ENCODE data around the gene CXCL8. TPM values are rescaled to one million over a fixed set of nuclear protein-coding genes. Genes with fewer than 3 reads are reported as not detected.

The CXCL8 gene
- total and polyA plus RNA-seq, 2 experiments from 2014 or later = 15.5 to 20.0 TPM

DNA sequence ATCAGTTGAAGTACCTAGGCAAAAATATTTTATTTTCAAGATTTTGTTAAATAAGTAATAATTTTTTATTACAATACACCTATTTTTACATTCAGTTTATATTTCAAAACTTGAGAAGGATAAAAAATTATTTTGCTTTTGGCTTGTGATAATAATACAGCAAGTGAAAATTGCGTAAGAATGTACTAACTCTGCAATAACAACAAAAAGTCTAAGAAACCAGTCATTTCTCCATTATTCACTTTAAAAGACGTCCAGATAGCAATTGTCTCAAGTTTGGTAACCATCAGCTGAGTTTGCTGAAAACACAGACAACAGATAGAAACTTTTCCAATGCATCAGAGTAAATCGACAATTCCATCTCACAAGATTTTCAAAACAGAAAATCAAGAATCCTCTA, 12.1 kb downstream of the CXCL8 start:
- H3K9ac ChIP-seq = no peak overlapping the region
- no peak for TF ChIP-seq EZH2phosphoT487 (IDR thresholded peaks at IDR 0.05; ENCODE audit: insufficient read depth, low read depth)
- TF ChIP-seq EZH2 (IDR thresholded peaks at IDR 0.05; ENCODE audit: insufficient read depth, poor library complexity, severe bottlenecking) = no peak
- 78 to 79% methylated on average over 3 of the region's 3 CpGs for WGBS, 2 experiments (ENCODE audit: low coverage in 1 of 2, low lambda C conversion rate in 2 of 2, missing lambda C conversion rate in 2 of 2)
- H3K27me3 ChIP-seq (replicated peaks; ENCODE audit: insufficient read depth) = no peaks in the 10 kb centered on the region
- in situ Hi-C loops (cut with MboI) = no loop called here
- no peak overlapping the region for H3K4me2 ChIP-seq (ENCODE audit: unreplicated experiment)
- no peaks in the 10 kb centered on the region for H3K9me3 ChIP-seq (ENCODE audit: low read depth)
- H3K4me3 ChIP-seq = no peak overlapping the region
- no peaks in the 10 kb centered on the region for H4K20me1 ChIP-seq (ENCODE audit: insufficient read depth)
- H3K36me3 ChIP-seq (ENCODE audit: low read depth) = no peaks in the 10 kb centered on the region
- no peak overlapping the region for H2AFZ ChIP-seq
- no peaks in the 10 kb centered on the region for H3K9me2 ChIP-seq (ENCODE audit: insufficient read depth)
- no peak overlapping the region for H3K27ac ChIP-seq
- H3F3A ChIP-seq (ENCODE audit: insufficient read depth) = no peaks in the 10 kb centered on the region
- DNase-seq = no peak
- no peaks in the 10 kb centered on the region for H3K79me2 ChIP-seq (ENCODE audit: insufficient read depth)
- no peaks in the 10 kb centered on the region for H3K4me1 ChIP-seq (ENCODE audit: insufficient read depth)

DNA sequence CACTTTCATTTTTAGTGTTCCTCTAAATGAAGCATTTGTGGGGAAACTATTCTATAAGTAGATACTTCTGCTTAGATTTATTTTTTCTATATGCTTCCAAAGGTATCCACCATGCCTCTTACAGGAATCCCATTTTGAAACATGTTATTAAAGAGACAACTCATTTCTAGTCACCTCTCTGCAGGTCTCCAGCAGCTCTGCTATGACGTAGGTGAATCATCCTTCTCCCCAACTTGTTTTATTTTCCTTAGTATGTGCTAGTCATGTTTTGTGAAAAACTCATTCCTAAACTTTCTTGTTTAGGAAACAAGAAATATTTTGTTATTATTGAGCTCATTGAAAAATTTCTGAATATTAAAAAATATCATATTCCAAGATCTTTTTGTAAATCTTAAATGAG, 12.8 kb downstream of the CXCL8 start:
- Histone ChIP-seq H3K27me3 (replicated peaks; ENCODE audit: insufficient read depth) (no peaks in the 10 kb centered on the region), H3K9me3 (ENCODE audit: low read depth) (no peaks in the 10 kb centered on the region), H3K79me2 (ENCODE audit: insufficient read depth) (no peaks in the 10 kb centered on the region), H4K20me1 (ENCODE audit: insufficient read depth) (no peaks in the 10 kb centered on the region), H3K4me2 (ENCODE audit: unreplicated experiment) (no peak overlapping the region), H2AFZ (no peak overlapping the region), H3K4me3 (no peak overlapping the region), H3K9me2 (ENCODE audit: insufficient read depth) (no peaks in the 10 kb centered on the region), H3K9ac (no peak overlapping the region), H3K4me1 (ENCODE audit: insufficient read depth) (no peaks in the 10 kb centered on the region), H3F3A (ENCODE audit: insufficient read depth) (no peaks in the 10 kb centered on the region), H3K36me3 (ENCODE audit: low read depth) (no peaks in the 10 kb centered on the region), H3K27ac (no peak overlapping the region)
- DNase-seq = no peak
- TF ChIP-seq EZH2phosphoT487 (IDR thresholded peaks at IDR 0.05; ENCODE audit: insufficient read depth, low read depth) (no peak), EZH2 (IDR thresholded peaks at IDR 0.05; ENCODE audit: insufficient read depth, poor library complexity, severe bottlenecking) (no peak)
- in situ Hi-C loops (cut with MboI) = no loop called here
- WGBS, 2 experiments (ENCODE audit: low coverage in 1 of 2, low lambda C conversion rate in 2 of 2, missing lambda C conversion rate in 2 of 2) = 79% methylated on average over 1 of the region's 1 CpG

- Histone ChIP-seq H3K4me2 (ENCODE audit: unreplicated experiment) (no peak overlapping the region), H3F3A (ENCODE audit: insufficient read depth) (no peaks in the 10 kb centered on the region), H3K9me3 (ENCODE audit: low read depth) (no peaks in the 10 kb centered on the region), H4K20me1 (ENCODE audit: insufficient read depth) (no peaks in the 10 kb centered on the region), H3K4me3 (no peak overlapping the region), H3K4me1 (ENCODE audit: insufficient read depth) (no peaks in the 10 kb centered on the region), H3K9ac (no peak overlapping the region), H3K9me2 (ENCODE audit: insufficient read depth) (no peaks in the 10 kb centered on the region), H3K36me3 (ENCODE audit: low read depth) (no peaks in the 10 kb centered on the region), H3K27me3 (replicated peaks; ENCODE audit: insufficient read depth) (no peaks in the 10 kb centered on the region), H3K27ac (no peak overlapping the region), H3K79me2 (ENCODE audit: insufficient read depth) (no peaks in the 10 kb centered on the region), H2AFZ (no peak overlapping the region)
- in situ Hi-C loops (cut with MboI) = no loop called here
- no peak for DNase-seq
- no peak for TF ChIP-seq EZH2phosphoT487 (IDR thresholded peaks at IDR 0.05; ENCODE audit: insufficient read depth, low read depth)
- TF ChIP-seq EZH2 (IDR thresholded peaks at IDR 0.05; ENCODE audit: insufficient read depth, poor library complexity, severe bottlenecking) = no peak
Measured at GRCh38 chr4:73754934-73755333, 14.6 kb downstream of the CXCL8 start.

DNA sequence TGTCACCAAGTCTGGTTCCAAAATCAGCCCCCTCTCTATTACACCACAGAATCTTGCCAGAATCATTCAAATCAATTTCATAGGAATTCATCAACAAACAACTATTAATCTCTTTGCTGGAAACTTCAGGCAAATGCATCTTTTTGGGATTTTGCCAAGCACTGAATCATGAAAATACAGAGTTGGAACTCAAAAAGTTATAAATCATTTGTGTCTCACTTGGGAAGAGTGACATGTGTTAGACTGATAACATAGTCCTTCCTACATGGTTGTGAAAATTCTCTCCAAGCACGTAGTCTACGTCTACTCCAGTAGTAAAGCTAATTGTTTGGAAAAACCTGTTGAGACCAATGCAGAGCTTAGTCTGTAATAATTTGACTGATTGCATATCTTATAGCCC, 19.0 kb downstream of the CXCL8 start:
- Histone ChIP-seq H4K20me1 (ENCODE audit: insufficient read depth) (no peaks in the 10 kb centered on the region), H3K27ac (no peak overlapping the region), H3K9ac (no peak overlapping the region), H3K4me1 (ENCODE audit: insufficient read depth) (no peaks in the 10 kb centered on the region), H3K9me3 (ENCODE audit: low read depth) (no peaks in the 10 kb centered on the region), H3K4me3 (no peak overlapping the region), H3K36me3 (ENCODE audit: low read depth) (no peaks in the 10 kb centered on the region), H3F3A (ENCODE audit: insufficient read depth) (0 out of 2 replicates have a peak, but pooled peaks cover under 1% of the 10 kb centered on the region), H3K4me2 (ENCODE audit: unreplicated experiment) (no peak overlapping the region), H3K27me3 (replicated peaks; ENCODE audit: insufficient read depth) (no peaks in the 10 kb centered on the region), H2AFZ (no peak overlapping the region), H3K9me2 (ENCODE audit: insufficient read depth) (0 out of 2 replicates have a peak, but pooled peaks cover 3% of the 10 kb centered on the region), H3K79me2 (ENCODE audit: insufficient read depth) (no peaks in the 10 kb centered on the region)
- 99 to 100% methylated on average over 2 of the region's 2 CpGs for WGBS, 2 experiments (ENCODE audit: low coverage in 1 of 2, low lambda C conversion rate in 2 of 2, missing lambda C conversion rate in 2 of 2)
- DNase-seq = no peak
- in situ Hi-C loops (cut with MboI) = no loop called here
- TF ChIP-seq EZH2 (IDR thresholded peaks at IDR 0.05; ENCODE audit: insufficient read depth, poor library complexity, severe bottlenecking) (no peak), EZH2phosphoT487 (IDR thresholded peaks at IDR 0.05; ENCODE audit: insufficient read depth, low read depth) (no peak)

- Histone ChIP-seq H2AFZ (no peak overlapping the region), H3K79me2 (ENCODE audit: insufficient read depth) (no peaks in the 10 kb centered on the region), H3K4me1 (ENCODE audit: insufficient read depth) (no peaks in the 10 kb centered on the region), H3K9me3 (ENCODE audit: low read depth) (no peaks in the 10 kb centered on the region), H3F3A (ENCODE audit: insufficient read depth) (0 out of 2 replicates have a peak, but pooled peaks cover 3% of the 10 kb centered on the region), H3K36me3 (ENCODE audit: low read depth) (no peaks in the 10 kb centered on the region), H3K4me3 (no peak overlapping the region), H3K4me2 (ENCODE audit: unreplicated experiment) (no peak overlapping the region), H3K9me2 (ENCODE audit: insufficient read depth) (0 out of 2 replicates have a peak, but pooled peaks cover 3% of the 10 kb centered on the region), H3K27me3 (replicated peaks; ENCODE audit: insufficient read depth) (no peaks in the 10 kb centered on the region), H4K20me1 (ENCODE audit: insufficient read depth) (no peaks in the 10 kb centered on the region), H3K27ac (no peak overlapping the region), H3K9ac (no peak overlapping the region)
- in situ Hi-C loops (cut with MboI) = no loop called here
- DNase-seq = no peak
- whole genome bisulfite sequencing, 2 experiments (ENCODE audit: low coverage in 1 of 2, low lambda C conversion rate in 2 of 2, missing lambda C conversion rate in 2 of 2) = 58 to 62% methylated on average over 1 of the region's 1 CpG
- TF ChIP-seq EZH2phosphoT487 (IDR thresholded peaks at IDR 0.05; ENCODE audit: insufficient read depth, low read depth) (no peak), EZH2 (IDR thresholded peaks at IDR 0.05; ENCODE audit: insufficient read depth, poor library complexity, severe bottlenecking) (no peak)
Measured at GRCh38 chr4:73761856-73762255, 21.5 kb downstream of the CXCL8 start.

Measured in GM23248 (cell line).